AG09319 (cell line): Measurements from ENCODE around the gene THY1.

ENCODE experiments used
- DNase-seq: peaks from one replicate; pipeline ENCODE4 v3.0.0-alpha.2; 2010; ENCODE audit warnings: low read depth; ENCODE audit errors: extremely low read depth
- TF ChIP-seq, protein P1 (sequence below): IDR thresholded peaks from 2 replicates; pipeline ENCODE4 v1.5.1; 2011; ENCODE audit warnings: low read depth, mild to moderate bottlenecking, inconsistent platforms, low read length, moderate library complexity

The THY1 gene

DNA sequence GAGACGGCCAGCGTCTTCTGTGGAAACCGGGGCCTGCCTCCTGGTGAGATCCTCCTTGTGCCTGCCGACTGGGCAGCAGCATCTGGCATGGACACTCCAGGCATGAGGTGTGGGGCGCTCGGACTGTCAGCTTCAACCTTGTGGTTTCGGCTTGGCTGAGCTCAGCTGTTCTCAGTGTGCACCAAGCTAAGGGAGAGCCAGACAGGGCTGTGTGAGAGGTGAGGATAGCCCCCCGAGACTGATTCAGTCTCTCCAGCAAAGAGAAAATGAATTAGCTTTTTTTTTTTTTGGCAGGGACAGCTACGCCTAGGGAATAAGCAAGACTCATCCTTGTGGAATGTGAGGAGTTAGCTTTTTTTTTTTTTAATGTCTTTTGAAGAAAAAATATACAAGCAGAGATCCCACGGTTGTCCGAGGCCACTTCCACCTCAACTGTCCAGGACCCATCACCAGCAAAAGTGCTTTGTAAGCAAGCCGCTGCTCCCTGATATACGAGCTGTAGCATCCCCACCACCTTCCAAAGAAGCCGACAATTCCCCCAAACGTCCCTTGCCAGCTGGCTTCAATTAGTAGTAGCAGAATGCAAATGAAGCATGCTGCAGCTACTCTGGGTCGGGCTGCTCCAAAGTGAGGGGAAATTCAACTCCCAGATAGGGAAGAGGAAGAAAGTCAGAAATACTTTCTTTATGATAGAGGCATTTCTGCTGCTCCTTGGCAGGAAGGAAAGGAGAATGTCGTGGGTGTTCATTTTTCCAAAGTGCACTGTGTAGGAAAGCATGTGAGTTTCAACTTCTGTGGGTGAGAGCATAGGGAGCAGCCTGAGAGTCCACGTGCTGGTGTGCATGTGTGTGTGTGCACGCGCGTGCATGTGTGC is 9.7 kb upstream of the THY1 start:
- peak; percentile 56 for DNase-seq

DNA sequence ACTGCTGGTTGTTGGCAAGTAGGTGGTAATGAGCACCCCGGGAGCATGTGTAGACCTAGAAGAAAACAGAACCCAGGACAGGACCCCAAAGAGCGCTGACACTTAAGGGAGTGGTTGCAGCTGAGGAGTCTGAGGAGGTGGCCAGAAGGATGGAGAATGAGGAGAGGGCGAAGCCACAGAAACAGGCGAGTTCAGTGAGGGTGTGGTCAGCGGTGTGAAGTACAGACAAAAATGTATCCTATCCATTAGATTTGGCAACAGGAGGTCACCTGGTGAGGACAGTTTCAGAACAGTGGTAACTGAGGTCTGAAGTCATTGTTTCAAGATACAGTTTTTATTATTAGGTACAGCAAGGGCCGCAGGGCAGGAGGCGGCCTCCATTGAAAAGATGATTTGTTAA is 8.6 kb upstream of the THY1 start:
- TF ChIP-seq, protein P1, sequence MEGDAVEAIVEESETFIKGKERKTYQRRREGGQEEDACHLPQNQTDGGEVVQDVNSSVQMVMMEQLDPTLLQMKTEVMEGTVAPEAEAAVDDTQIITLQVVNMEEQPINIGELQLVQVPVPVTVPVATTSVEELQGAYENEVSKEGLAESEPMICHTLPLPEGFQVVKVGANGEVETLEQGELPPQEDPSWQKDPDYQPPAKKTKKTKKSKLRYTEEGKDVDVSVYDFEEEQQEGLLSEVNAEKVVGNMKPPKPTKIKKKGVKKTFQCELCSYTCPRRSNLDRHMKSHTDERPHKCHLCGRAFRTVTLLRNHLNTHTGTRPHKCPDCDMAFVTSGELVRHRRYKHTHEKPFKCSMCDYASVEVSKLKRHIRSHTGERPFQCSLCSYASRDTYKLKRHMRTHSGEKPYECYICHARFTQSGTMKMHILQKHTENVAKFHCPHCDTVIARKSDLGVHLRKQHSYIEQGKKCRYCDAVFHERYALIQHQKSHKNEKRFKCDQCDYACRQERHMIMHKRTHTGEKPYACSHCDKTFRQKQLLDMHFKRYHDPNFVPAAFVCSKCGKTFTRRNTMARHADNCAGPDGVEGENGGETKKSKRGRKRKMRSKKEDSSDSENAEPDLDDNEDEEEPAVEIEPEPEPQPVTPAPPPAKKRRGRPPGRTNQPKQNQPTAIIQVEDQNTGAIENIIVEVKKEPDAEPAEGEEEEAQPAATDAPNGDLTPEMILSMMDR, result no peak

More for the DNA sequence above, 9.7 kb upstream of the THY1 start:
- TF ChIP-seq, protein P1, result no peak

DNA sequence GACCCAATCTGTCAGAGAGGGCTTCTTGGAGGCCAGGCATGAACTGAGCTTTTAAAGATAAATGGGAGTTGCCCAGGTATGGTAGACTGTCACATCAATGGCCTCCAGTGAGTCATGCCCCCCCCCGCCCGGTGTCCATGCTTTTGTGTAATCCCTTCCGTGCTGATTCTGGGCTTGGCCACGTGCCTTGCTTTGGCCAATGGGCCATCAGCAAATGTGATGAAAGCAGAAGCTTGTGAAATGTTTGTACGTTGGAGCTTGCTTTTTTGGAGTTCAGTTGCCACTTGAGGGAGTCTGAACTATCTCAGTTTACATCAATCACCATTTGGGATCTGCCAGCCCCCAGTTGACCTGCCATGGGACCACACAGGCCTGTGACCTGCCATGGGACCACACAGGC is 4.3 kb upstream of the THY1 start:
- no peak for DNase-seq
- TF ChIP-seq, protein P1, result no peak

More for the DNA sequence above, 8.6 kb upstream of the THY1 start:
- no peak for DNase-seq

DNA sequence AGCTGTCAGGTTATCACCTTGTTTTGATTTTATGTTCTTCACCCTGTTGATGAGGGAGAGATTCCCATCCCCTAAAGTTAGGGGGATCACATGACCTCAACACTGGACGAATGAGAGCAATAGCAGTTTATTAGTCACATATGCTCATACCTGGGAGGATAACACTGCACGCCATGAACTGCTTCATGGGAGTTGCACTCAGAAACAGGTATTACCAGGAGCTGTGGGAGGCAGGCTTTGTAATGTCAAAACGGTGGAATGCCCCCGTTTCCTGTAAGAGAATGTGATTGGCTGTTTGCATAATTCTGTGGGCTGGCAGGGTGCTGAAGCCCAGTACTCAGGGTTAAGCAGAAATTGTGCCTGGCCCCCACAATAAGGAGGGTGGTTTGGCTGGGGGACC is 3.2 kb upstream of the THY1 start:
- TF ChIP-seq, protein P1, result no peak
- DNase-seq, result no peak

DNA sequence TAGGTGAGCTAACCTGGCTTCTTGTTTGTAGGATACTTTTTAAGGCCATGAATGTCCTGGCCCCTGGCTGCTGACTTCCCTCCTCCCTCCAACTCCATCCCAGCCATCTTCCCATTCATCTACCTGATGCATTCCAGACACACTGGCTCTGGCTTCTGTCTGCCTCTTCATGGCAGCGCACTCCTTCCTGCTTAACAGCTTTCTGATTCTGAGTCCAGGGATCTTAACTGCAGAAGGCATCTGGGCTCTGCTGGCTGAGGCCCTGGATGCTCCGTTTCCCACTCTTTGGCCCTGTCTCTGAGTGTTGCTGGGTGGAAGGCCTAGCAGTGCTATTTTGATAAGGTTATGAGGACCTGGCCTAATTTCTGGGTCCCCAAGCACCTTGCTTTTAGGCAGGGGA is 1.8 kb upstream of the THY1 start:
- TF ChIP-seq, protein P1, result no peak
- DNase-seq, result no peak

DNA sequence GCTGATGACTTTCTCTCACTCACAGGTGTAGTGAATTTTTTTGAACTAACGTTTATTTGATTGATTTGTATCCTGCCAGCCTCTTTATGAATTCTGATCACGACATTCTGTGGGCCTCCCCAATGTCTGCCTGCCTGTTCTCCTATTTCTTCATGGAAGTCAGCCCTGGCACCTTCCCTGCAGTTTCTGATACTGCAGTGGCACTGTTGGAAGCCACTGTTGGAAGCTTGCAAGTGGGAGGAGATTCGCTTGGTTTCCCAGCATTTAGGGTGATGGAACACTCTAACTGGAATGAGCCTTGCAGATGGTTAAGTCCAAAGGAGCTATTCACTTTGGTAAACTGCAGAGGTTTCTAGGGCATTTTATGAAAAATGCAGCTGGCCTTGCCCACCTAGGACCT is 1.3 kb upstream of the THY1 start:
- no peak for DNase-seq
- TF ChIP-seq, protein P1, result no peak

DNA sequence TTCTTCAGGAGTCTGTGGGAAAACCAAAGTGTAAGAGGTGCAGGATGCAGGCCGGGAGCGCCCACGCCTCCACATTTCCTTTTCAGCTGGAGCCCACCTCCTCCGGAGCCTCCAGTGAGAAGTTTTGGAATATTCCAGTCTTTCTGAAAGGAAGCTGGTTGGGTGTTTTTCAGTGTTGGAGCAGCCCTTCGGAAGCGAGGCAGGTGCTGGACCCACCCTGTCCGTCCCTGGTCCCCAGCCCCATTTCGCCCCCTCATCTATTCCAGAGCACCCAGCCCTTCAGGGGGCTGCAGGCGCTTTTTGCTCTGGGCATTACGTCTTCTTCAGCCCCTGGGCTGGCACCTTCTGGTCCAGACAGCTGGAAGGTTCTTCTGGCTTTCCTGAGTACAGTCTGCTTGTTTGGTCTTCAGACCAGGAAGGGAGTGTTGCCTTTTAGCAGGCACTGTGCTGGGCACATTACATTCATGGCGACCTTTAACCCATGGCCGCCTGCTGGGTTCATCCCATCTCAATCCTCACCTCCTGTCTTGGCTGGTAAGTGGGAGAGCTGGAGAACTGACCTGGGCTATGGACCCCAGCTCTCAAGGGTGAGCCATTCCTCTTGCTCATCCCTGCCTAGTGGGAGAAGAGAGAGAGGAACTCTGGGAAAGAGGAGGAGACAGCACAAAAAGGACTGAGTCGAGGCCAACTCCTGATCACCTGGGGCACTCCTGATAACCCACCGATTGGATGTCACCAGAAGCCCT is 710 bp upstream of the THY1 start:
- TF ChIP-seq, protein P1, result no peak
- no peak for DNase-seq
